ENCODE results near the gene DOHH.

The DOHH gene

GRCh38 chr19:3474614-3475013 is 25.9 kb downstream of the DOHH start:
- TF ChIP-seq, protein P1, sequence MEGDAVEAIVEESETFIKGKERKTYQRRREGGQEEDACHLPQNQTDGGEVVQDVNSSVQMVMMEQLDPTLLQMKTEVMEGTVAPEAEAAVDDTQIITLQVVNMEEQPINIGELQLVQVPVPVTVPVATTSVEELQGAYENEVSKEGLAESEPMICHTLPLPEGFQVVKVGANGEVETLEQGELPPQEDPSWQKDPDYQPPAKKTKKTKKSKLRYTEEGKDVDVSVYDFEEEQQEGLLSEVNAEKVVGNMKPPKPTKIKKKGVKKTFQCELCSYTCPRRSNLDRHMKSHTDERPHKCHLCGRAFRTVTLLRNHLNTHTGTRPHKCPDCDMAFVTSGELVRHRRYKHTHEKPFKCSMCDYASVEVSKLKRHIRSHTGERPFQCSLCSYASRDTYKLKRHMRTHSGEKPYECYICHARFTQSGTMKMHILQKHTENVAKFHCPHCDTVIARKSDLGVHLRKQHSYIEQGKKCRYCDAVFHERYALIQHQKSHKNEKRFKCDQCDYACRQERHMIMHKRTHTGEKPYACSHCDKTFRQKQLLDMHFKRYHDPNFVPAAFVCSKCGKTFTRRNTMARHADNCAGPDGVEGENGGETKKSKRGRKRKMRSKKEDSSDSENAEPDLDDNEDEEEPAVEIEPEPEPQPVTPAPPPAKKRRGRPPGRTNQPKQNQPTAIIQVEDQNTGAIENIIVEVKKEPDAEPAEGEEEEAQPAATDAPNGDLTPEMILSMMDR (conservative IDR thresholded peaks at IDR 0.05; ENCODE audit: low read length), result no peak
- DNase-seq (ENCODE audit: low read depth), result no peak
- H3K4me3 ChIP-seq (ENCODE audit: low read length), result no peak overlapping the region

DNA sequence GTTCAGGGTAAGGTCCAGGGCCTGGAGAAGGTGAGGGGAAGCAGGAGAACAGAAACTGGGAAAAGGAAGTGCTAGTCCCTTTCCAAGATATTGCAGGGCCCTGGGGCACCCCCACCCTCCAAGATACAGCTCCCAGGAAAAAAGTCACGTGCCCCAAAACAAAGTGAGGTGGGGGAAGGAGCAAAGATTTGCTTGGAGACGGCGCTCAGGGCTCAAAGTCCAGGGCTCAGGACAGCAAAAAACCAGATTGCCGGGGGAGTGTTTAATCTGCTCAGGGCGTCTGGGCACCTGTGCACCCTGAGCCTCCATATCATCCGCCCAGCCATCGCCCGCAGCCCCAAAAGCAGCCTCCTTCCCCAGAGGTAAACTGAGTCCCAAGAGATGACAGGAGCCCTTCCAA is 26.5 kb downstream of the DOHH start:
- no peak overlapping the region for H3K4me3 ChIP-seq (ENCODE audit: low read length)
- TF ChIP-seq, protein P1 (conservative IDR thresholded peaks at IDR 0.05; ENCODE audit: low read length), result no peak
- no peak for DNase-seq (ENCODE audit: low read depth)

DNA sequence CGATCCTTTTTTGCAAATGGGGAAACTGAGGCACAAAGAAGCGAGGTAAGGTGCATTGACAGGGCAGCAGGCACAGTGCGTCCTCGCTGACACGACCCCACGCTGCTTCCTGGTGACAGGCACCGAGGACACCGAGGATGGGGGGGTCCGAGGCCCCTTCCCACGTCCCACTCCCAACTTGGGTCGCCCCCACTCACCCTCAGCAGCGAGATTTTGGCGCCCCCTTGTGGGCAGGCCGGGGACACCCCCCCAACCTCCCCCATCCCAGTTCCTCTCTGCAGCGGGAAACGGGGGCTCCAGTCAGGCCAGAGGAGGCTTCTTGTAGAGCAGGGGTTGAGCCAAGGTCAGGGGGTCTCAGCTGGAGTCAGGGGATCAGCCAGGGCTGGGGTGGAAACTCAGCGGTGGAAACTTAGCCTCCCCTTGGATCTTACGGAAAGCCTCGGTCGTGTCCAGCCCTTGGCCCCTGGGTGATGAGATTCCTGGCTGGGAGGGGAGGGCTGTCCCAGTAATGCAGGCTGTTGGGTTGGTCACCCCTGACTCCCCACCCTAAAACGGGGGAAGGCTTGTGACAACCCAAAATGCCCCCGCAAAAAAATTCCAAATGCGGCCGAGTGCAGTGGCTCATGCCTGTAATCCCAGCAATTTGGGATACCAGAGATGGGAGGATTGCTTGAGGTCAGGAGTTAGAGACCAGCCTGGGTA is 28.4 kb downstream of the DOHH start:
- DNase-seq (ENCODE audit: low read depth), result no peak
- no peak overlapping the region for H3K4me3 ChIP-seq (ENCODE audit: low read length)
- TF ChIP-seq, protein P1 (conservative IDR thresholded peaks at IDR 0.05; ENCODE audit: low read length), result peak; percentile 77

GRCh38 chr19:3470500-3471128 is 29.9 kb downstream of the DOHH start:
- H3K4me3 ChIP-seq (ENCODE audit: low read length), result no peak overlapping the region
- peak; percentile 13 for DNase-seq (ENCODE audit: low read depth)
- TF ChIP-seq, protein P1 (conservative IDR thresholded peaks at IDR 0.05; ENCODE audit: low read length), result no peak

- TF ChIP-seq, protein P1 (conservative IDR thresholded peaks at IDR 0.05; ENCODE audit: low read length), result peak; percentile 15; the same call in 1 of the 2 replicates
- H3K4me3 ChIP-seq (ENCODE audit: low read length), result no peak overlapping the region
- no peak for DNase-seq (ENCODE audit: low read depth)
These were observed 30.6 kb downstream of the DOHH start for GRCh38 chr19:3469638-3470499.

DNA sequence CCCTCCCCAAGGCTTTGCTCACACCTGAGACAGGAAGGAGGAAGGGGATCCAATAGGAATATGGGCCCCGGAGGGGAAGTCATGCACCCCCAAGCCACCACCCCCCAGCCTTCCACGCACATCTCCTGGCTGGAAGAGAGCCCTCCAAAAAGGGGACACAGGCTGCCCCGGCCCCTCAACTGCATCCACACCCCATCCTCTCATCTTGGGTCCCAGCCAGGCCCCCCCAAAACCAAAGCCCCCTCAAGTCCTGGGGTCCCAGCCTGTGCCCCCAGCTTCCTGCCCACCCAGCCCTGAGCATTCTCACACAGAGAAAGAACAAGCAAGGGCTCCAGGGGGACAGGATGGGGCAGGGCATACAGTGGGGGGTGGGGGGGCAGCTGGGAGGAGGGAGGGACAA is 32.3 kb downstream of the DOHH start:
- no peak overlapping the region for H3K4me3 ChIP-seq (ENCODE audit: low read length)
- TF ChIP-seq, protein P1 (conservative IDR thresholded peaks at IDR 0.05; ENCODE audit: low read length), result no peak
- DNase-seq (ENCODE audit: low read depth), result no peak
